Epithelial cell of proximal tubule (primary cell): ENCODE measurements around the gene PYCARD. TPM values are rescaled to one million over a fixed set of nuclear protein-coding genes. Genes with fewer than 3 reads are reported as not detected.
A peak's percentile ranks its signal among the peaks of the same experiment; 100 is the strongest.

Experiments
- DNase-seq: peaks from one replicate; pipeline ENCODE4 v3.0.0-alpha.2; 2011; ENCODE audit warnings: low read depth
- H3K4me3 ChIP-seq: 2 replicates; pipeline ENCODE4 v1.5.1; 2011; ENCODE audit warnings: low read depth, mild to moderate bottlenecking, low read length
- CTCF ChIP-seq: conservative IDR thresholded peaks from 2 replicates; pipeline ENCODE4 v1.5.1; 2012; ENCODE audit warnings: low read depth, mild to moderate bottlenecking, low read length
- total RNA-seq: library from RNA; depleted of rRNA; stranded (reverse); fragments of >200 nt; gene quantifications from 2 replicates; pipeline ENCODE4 v1.2.3, GENCODE V29; 2015

Gene PYCARD
- total RNA-seq, 1 donor from 2014 or later, result 43.5 TPM

DNA sequence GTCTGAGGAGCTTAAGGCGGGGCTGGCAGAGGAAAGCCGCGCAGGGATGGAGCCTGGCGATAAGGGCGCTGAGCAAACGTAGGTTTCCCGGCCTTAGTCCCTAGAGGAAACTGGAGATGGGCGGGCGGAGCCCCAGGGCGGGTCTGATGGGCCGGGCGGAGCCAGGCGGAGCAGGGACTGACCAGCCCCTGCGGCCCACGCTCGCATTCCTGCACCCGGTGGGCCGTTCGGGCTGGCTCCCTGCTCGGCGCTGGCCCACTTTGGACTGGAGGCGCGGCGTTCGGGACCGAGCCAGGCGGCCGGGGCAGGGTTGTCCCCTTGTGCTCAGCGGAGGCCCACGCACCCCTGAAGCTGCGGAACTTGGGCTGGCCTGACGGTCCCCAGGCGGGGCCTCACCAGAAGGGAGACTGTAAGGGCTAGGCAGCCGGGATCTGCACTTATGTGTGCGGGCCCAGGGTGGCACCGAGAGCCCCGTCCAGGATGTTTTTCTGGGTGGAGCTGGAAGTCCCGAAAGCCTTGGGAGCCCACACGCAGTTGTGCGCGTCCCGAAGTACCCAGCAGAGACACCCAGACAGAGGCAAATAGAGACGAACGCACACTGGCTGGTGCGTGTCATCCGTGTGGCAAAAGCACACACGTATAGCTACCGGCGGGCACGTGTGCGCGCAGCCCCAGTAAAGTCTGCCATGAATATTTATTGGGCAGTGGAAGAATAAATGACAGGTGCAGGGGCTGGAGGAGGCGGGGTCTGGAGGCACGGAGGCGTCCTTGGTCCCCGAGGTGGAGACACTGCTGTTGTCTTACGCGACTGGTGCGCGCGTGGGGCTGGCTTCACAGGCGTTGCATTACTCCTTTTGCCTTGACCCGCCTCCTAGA is 13.0 kb upstream of the PYCARD start:
- no peak for DNase-seq
- TF ChIP-seq CTCF, result no peak

DNA sequence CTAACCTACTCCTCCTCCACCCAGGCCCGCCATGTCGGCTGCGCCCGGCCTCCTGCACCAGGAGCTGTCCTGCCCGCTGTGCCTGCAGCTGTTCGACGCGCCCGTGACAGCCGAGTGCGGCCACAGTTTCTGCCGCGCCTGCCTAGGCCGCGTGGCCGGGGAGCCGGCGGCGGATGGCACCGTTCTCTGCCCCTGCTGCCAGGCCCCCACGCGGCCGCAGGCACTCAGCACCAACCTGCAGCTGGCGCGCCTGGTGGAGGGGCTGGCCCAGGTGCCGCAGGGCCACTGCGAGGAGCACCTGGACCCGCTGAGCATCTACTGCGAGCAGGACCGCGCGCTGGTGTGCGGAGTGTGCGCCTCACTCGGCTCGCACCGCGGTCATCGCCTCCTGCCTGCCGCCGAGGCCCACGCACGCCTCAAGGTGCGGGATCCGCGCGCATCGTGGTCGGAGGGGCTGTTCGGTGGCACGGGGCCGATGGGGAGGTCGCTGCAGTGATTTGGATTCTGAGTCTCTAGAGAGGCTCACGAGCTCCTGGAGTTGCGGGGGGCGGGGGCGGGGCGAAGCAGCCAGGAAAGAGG is 12.2 kb upstream of the PYCARD start:
- H3K4me3 ChIP-seq, result no peak overlapping the region
- no peak for TF ChIP-seq CTCF
- DNase-seq, result no peak

More for the DNA sequence above, 13.0 kb upstream of the PYCARD start:
- H3K4me3 ChIP-seq, result peak overlapping the region; percentile 42

DNA sequence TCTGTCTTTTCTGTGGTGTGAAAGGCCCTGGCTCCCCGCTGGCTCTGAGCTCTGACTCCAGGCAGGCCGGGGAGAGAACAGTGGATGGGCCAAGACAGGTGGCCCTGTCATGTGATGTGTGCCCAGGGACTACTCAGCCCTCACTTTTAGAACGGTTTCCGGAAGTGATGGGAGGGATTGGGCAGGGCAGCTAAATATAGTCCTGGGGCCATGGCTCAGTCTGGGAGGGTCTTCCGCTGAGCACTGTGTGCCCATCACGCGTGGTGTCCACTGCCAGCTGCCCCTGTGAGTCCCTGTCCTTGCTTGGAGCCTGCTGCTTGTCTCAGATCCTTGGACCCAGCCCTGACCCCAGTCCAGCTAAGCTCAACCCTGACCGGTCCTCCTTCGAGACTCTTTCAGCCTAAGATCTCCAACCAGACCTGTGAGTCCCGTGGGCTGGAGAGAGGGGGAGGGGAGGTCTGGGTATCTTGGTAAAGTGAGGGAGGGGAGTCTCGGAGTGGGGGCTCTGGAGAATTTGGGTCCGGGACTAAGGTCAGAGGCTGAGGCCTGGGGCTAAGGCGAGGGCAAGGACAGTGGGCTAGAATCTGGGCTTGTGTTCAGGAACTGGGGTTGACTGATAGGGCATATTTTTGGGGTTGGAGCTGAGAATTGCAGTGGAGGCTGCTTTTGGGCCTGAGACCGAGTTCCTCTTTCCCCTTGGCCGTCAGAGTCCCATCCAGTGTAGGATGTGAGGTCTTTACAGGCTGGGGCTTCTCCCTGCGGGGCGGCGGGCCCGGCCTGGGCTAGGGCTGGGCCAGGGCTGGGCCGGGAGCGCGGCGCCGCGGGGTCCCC is 11.5 kb upstream of the PYCARD start, which contains the start of gene TRIM72:
Gene TRIM72, plus strand, starts transcription at position 243 of the 831 bp plus-strand sequence. CDS start 620 bp downstream, outside the sequence.
- no peak for TF ChIP-seq CTCF
- DNase-seq, result no peak
- no peak within 1 kb of the TSS for H3K4me3 ChIP-seq

DNA sequence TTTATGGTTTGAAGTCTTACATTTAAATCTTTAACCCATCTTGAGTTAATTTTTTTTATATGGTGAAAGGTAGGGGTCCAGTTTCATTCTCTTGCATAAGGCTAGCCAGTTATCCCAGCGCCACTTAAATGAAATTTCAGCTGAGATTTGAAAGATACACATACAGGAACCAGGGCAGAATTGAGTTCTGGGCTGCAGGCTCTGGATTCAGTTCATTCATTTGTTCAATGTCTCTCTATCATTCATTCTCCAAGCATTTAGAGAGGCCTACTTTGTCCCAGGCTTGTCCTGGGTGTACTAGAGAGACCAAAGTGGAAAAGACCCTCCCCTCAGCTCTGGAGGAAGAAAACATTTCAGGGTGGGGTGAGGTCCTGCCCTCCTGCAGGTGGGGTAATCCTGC is 10.8 kb upstream of the PYCARD start:
- no peak for DNase-seq
- H3K4me3 ChIP-seq, result no peak overlapping the region
- no peak for TF ChIP-seq CTCF

DNA sequence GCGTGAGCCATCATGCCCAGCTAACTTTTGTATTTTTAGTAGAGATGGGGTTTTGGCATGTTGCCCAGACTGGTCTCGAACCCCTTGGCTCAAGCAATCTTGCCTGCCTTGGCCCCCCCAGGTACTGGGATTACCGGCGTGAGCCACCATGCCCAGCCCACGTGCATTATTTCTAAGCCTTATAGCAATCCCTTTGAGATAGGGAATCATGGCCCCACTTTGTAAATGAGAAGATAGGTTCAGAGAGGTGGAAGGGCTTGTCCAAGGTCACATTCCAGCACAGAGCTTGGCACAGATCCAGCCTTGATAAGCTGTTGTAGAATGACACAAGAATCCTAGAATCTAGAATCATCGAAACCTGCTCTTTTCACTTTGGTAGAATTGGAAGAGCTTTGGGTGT is 4.2 kb upstream of the PYCARD start:
- no peak for DNase-seq
- H3K4me3 ChIP-seq, result no peak overlapping the region
- TF ChIP-seq CTCF, result no peak

GRCh38 chr16:31204871-31205666 is 2.5 kb upstream of the PYCARD start:
- no peak overlapping the region for H3K4me3 ChIP-seq
- DNase-seq, result no peak
- no peak for TF ChIP-seq CTCF
